ENCODE results near the gene STX8.

The STX8 gene

GRCh38 chr17:9336817-9337216 lies 238.8 kb downstream of the STX8 start:
- no peak overlapping the region for H4K12ac ChIP-seq (ENCODE audit: low read depth, low read length)
- no peak overlapping the region for H3K4me2 ChIP-seq (ENCODE audit: low read length)
- no peak overlapping the region for H4K8ac ChIP-seq (ENCODE audit: low read depth, low read length)
- no peaks in the 10 kb centered on the region for H3K79me1 ChIP-seq (ENCODE audit: low read length)
- no peaks in the 10 kb centered on the region for H3K4me1 ChIP-seq (ENCODE audit: control insufficient read depth in 1 of 2, insufficient read depth in 2 of 2, low read length in 2 of 2)
- H3K36me3 ChIP-seq (ENCODE audit: control insufficient read depth in 1 of 2, insufficient read depth in 2 of 2, low read length in 2 of 2): no peaks in the 10 kb centered on the region
- no peak overlapping the region for H3K14ac ChIP-seq (ENCODE audit: low read length)
- no peak overlapping the region for H3K27ac ChIP-seq (ENCODE audit: low read depth, low read length)
- DNase-seq: no peak
- no peak overlapping the region for H3K4ac ChIP-seq (ENCODE audit: low read depth, low read length)
- no peak overlapping the region for H3K18ac ChIP-seq (ENCODE audit: low read length)
- no peaks in the 10 kb centered on the region for H3K27me3 ChIP-seq (ENCODE audit: insufficient read depth, low read length)
- no peak overlapping the region for H2BK120ac ChIP-seq (ENCODE audit: insufficient read depth, low read length, poor library complexity)
- no peak overlapping the region for H3K23ac ChIP-seq (ENCODE audit: low read length)
- no peak overlapping the region for H2AK5ac ChIP-seq (ENCODE audit: low read length)
- no peak overlapping the region for H2AFZ ChIP-seq (ENCODE audit: insufficient read depth, low read length, poor library complexity)
- no peak overlapping the region for H3K4me3 ChIP-seq (ENCODE audit: low read depth, low read length)
- no peaks in the 10 kb centered on the region for H3K9me3 ChIP-seq (ENCODE audit: insufficient read depth, low read depth, low read length)
- H4K91ac ChIP-seq (ENCODE audit: low read depth, low read length): no peak overlapping the region
- no peaks in the 10 kb centered on the region for H3K79me2 ChIP-seq (ENCODE audit: control insufficient read depth, insufficient read depth, low read length, poor library complexity)
- H2BK5ac ChIP-seq (ENCODE audit: low read depth, low read length, poor library complexity): no peak overlapping the region
- H2BK12ac ChIP-seq (ENCODE audit: low read length): no peak overlapping the region
- no CpG with 5 or more reads among the region's 2 CpGs for WGBS (ENCODE audit: extremely low coverage, insufficient coverage, insufficient read length)
- no peak overlapping the region for H3K9ac ChIP-seq (ENCODE audit: low read length)

- H3K27ac ChIP-seq (ENCODE audit: low read depth, low read length): no peak overlapping the region
- H3K4me2 ChIP-seq (ENCODE audit: low read length): no peak overlapping the region
- H3K36me3 ChIP-seq (ENCODE audit: control insufficient read depth in 1 of 2, insufficient read depth in 2 of 2, low read length in 2 of 2): no peaks in the 10 kb centered on the region
- no peak overlapping the region for H2BK12ac ChIP-seq (ENCODE audit: low read length)
- H2AFZ ChIP-seq (ENCODE audit: insufficient read depth, low read length, poor library complexity): no peak overlapping the region
- no peak overlapping the region for H4K91ac ChIP-seq (ENCODE audit: low read depth, low read length)
- H3K79me1 ChIP-seq (ENCODE audit: low read length): peaks cover 4% of the 10 kb centered on the region
- no peak overlapping the region for H3K4ac ChIP-seq (ENCODE audit: low read depth, low read length)
- H3K9me3 ChIP-seq (ENCODE audit: insufficient read depth, low read depth, low read length): no peaks in the 10 kb centered on the region
- H4K8ac ChIP-seq (ENCODE audit: low read depth, low read length): no peak overlapping the region
- no peak overlapping the region for H3K23ac ChIP-seq (ENCODE audit: low read length)
- no peak overlapping the region for H3K18ac ChIP-seq (ENCODE audit: low read length)
- peaks cover 3 to 4% of the 10 kb centered on the region in 2 experiments for H3K4me1 ChIP-seq (ENCODE audit: control insufficient read depth in 1 of 2, insufficient read depth in 2 of 2, low read length in 2 of 2)
- H3K27me3 ChIP-seq (ENCODE audit: insufficient read depth, low read length): no peaks in the 10 kb centered on the region
- no CpG with 5 or more reads among the region's 10 CpGs for whole genome bisulfite sequencing (ENCODE audit: extremely low coverage, insufficient coverage, insufficient read length)
- H2BK120ac ChIP-seq (ENCODE audit: insufficient read depth, low read length, poor library complexity): no peak overlapping the region
- peak; percentile 66 to 70 for DNase-seq
- H3K9ac ChIP-seq (ENCODE audit: low read length): no peak overlapping the region
- H3K79me2 ChIP-seq (ENCODE audit: control insufficient read depth, insufficient read depth, low read length, poor library complexity): no peaks in the 10 kb centered on the region
- H2AK5ac ChIP-seq (ENCODE audit: low read length): no peak overlapping the region
- H2BK5ac ChIP-seq (ENCODE audit: low read depth, low read length, poor library complexity): no peak overlapping the region
- H3K4me3 ChIP-seq (ENCODE audit: low read depth, low read length): no peak overlapping the region
- no peak overlapping the region for H3K14ac ChIP-seq (ENCODE audit: low read length)
- no peak overlapping the region for H4K12ac ChIP-seq (ENCODE audit: low read depth, low read length)
Observed at GRCh38 chr17:9334536-9335446, 240.8 kb downstream of the STX8 start.

GRCh38 chr17:9332132-9332494 lies 243.5 kb downstream of the STX8 start:
- no peak overlapping the region for H3K18ac ChIP-seq (ENCODE audit: low read length)
- peaks cover 3 to 4% of the 10 kb centered on the region in 2 experiments for H3K4me1 ChIP-seq (ENCODE audit: control insufficient read depth in 1 of 2, insufficient read depth in 2 of 2, low read length in 2 of 2)
- H3K4me2 ChIP-seq (ENCODE audit: low read length): no peak overlapping the region
- H3K14ac ChIP-seq (ENCODE audit: low read length): no peak overlapping the region
- no peaks in the 10 kb centered on the region for H3K79me2 ChIP-seq (ENCODE audit: control insufficient read depth, insufficient read depth, low read length, poor library complexity)
- H3K9me3 ChIP-seq (ENCODE audit: insufficient read depth, low read depth, low read length): no peaks in the 10 kb centered on the region
- no peaks in the 10 kb centered on the region for H3K27me3 ChIP-seq (ENCODE audit: insufficient read depth, low read length)
- H2BK5ac ChIP-seq (ENCODE audit: low read depth, low read length, poor library complexity): no peak overlapping the region
- H3K4ac ChIP-seq (ENCODE audit: low read depth, low read length): no peak overlapping the region
- no peak overlapping the region for H3K4me3 ChIP-seq (ENCODE audit: low read depth, low read length)
- H4K8ac ChIP-seq (ENCODE audit: low read depth, low read length): no peak overlapping the region
- H4K91ac ChIP-seq (ENCODE audit: low read depth, low read length): no peak overlapping the region
- WGBS (ENCODE audit: extremely low coverage, insufficient coverage, insufficient read length): no CpG with 5 or more reads among the region's 6 CpGs
- H2AK5ac ChIP-seq (ENCODE audit: low read length): no peak overlapping the region
- H3K36me3 ChIP-seq (ENCODE audit: control insufficient read depth in 1 of 2, insufficient read depth in 2 of 2, low read length in 2 of 2): no peaks in the 10 kb centered on the region
- peaks cover 4% of the 10 kb centered on the region for H3K79me1 ChIP-seq (ENCODE audit: low read length)
- DNase-seq: no peak
- no peak overlapping the region for H3K23ac ChIP-seq (ENCODE audit: low read length)
- H3K9ac ChIP-seq (ENCODE audit: low read length): no peak overlapping the region
- H4K12ac ChIP-seq (ENCODE audit: low read depth, low read length): no peak overlapping the region
- H2AFZ ChIP-seq (ENCODE audit: insufficient read depth, low read length, poor library complexity): no peak overlapping the region
- no peak overlapping the region for H2BK120ac ChIP-seq (ENCODE audit: insufficient read depth, low read length, poor library complexity)
- H2BK12ac ChIP-seq (ENCODE audit: low read length): no peak overlapping the region
- no peak overlapping the region for H3K27ac ChIP-seq (ENCODE audit: low read depth, low read length)

- H3K79me2 ChIP-seq (ENCODE audit: control insufficient read depth, insufficient read depth, low read length, poor library complexity): no peaks in the 10 kb centered on the region
- no peaks in the 10 kb centered on the region for H3K9me3 ChIP-seq (ENCODE audit: insufficient read depth, low read depth, low read length)
- no peaks in the 10 kb centered on the region for H3K36me3 ChIP-seq (ENCODE audit: control insufficient read depth in 1 of 2, insufficient read depth in 2 of 2, low read length in 2 of 2)
- no peak overlapping the region for H3K9ac ChIP-seq (ENCODE audit: low read length)
- H3K4ac ChIP-seq (ENCODE audit: low read depth, low read length): no peak overlapping the region
- no peak overlapping the region for H2BK5ac ChIP-seq (ENCODE audit: low read depth, low read length, poor library complexity)
- H2BK12ac ChIP-seq (ENCODE audit: low read length): no peak overlapping the region
- peaks cover 3 to 4% of the 10 kb centered on the region in 2 experiments for H3K4me1 ChIP-seq (ENCODE audit: control insufficient read depth in 1 of 2, insufficient read depth in 2 of 2, low read length in 2 of 2)
- H3K4me2 ChIP-seq (ENCODE audit: low read length): no peak overlapping the region
- H3K4me3 ChIP-seq (ENCODE audit: low read depth, low read length): no peak overlapping the region
- H3K27ac ChIP-seq (ENCODE audit: low read depth, low read length): no peak overlapping the region
- DNase-seq: no peak
- no peak overlapping the region for H3K18ac ChIP-seq (ENCODE audit: low read length)
- H2AFZ ChIP-seq (ENCODE audit: insufficient read depth, low read length, poor library complexity): no peak overlapping the region
- no peak overlapping the region for H3K14ac ChIP-seq (ENCODE audit: low read length)
- H3K27me3 ChIP-seq (ENCODE audit: insufficient read depth, low read length): no peaks in the 10 kb centered on the region
- H4K12ac ChIP-seq (ENCODE audit: low read depth, low read length): no peak overlapping the region
- no peak overlapping the region for H2AK5ac ChIP-seq (ENCODE audit: low read length)
- no peak overlapping the region for H4K8ac ChIP-seq (ENCODE audit: low read depth, low read length)
- no peak overlapping the region for H2BK120ac ChIP-seq (ENCODE audit: insufficient read depth, low read length, poor library complexity)
- WGBS (ENCODE audit: extremely low coverage, insufficient coverage, insufficient read length): no CpG with 5 or more reads among the region's 16 CpGs
- H4K91ac ChIP-seq (ENCODE audit: low read depth, low read length): no peak overlapping the region
- no peak overlapping the region for H3K23ac ChIP-seq (ENCODE audit: low read length)
- peaks cover 4% of the 10 kb centered on the region for H3K79me1 ChIP-seq (ENCODE audit: low read length)
Observed at GRCh38 chr17:9331279-9332131, 244.1 kb downstream of the STX8 start.
